T-helper 1 cell treated with Interleukin-12 subunit alpha and Interleukin-12 subunit beta and Interleukin-4 antibody, amounts not matched to agents 30 ng/mL and 1 ng/mL, for 36 hours (primary cell): ENCODE measurements around the gene F10. TPM values are rescaled to one million over a fixed set of nuclear protein-coding genes. Genes with fewer than 3 reads are reported as not detected.

Experiments used
- intact Hi-C: fragments of 100-400 bp; cut with micrococcal nuclease; formaldehyde crosslinking; loops from one replicate; pipeline ENCODE4 v1.15.1; 2024
- total RNA-seq: library from RNA; stranded (reverse); gene quantifications from 2 replicates; pipeline ENCODE4 v1.2.3, GENCODE V29; 2022

Gene F10
- total RNA-seq, 1 donor from 2014 or later = not detected

DNA sequence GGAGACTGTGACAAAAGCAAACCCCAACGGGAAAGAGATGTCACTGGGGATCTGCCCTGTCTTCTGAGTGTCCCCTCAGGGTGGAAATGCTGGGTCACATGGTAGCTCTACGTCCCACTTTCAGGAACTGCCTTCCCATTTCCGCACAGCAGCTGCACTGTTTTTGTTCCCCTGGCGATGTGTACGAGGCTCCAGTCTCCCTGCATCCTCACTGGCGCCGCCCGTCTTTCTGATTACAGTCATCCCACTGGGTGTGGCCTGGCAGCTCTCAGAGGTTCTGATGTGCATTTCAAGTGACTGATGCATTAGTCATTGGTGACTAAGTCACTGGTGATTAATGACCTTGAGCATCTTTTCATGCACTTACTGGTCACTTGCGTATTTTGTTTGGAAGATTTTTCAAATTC is 64.7 kb downstream of the F10 start:
- intact Hi-C loops = no loop called here

DNA sequence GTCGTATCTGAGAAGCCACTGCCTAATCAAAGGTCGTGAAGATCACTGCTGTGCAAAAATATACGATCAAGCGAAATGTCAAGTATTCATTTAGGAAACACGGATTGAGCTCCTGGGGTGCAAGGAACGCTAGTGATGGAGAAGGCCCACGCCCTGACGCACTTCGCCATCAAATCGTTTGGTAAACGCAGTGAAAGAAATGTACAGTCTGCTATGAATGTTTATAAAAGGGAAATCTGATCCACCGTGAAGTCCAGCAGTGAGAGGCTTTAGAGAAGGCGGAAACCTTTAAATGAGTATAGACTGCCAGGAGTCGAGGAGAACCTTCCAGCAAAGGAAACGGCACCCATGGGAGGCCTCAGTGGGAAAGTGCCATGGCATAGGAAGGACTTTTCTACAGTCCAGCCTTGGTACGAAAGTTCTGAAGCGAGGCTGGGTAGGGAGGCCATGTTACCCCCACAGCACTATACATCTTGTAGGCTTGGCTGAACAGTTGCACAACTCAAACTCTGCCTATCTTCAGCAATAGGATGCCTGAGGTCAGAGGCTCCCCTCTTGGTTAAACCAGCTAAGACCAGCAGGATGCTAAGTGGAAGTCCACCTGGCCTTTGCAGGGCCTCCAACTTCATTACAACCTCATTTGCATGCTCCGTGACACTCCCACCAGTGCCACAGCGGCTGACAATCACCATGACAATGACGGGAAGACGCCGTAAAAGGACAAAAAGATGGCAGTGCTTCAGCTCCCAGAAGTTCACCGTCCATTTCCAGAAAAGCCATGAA is 65.5 kb downstream of the F10 start:
- intact Hi-C loops = no loop called here

DNA sequence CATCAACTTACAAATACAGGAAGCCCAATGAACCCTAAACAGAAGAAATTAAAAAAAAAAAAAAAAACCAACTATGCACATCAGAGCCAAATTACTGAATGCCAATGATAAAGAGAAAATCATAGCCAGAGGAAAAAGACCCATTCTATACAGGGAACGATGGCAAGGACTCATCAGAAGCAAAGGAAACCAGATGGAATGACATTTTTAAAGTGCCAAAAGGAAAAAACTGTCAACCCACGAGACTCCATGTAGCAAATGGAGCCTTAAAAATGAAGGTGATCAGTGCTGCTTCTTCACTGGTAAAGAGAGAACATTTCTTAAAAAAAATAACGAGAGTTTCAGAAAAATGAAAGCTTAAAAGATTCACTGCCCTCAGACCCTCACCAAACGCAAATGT is 67.6 kb downstream of the F10 start:
- intact Hi-C loops = no loop called here

DNA sequence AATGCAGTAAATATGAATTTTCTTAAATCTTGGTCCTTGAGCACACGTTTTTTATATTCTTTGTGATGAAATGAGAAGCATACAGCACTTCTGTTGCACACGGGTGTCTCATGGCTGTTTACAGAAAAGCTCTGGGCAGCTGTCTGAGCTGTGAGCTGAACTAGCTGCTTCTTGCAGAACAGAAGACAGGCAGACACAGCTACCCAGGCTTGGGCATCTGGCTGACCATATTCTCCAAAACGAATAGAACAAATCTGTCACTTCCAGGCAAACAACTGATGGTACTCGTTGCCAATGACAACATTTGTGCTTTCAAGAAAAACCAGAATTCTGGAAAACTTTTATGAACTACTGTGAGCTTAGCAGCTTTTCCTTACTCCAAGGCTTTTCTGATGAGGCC is 69.7 kb downstream of the F10 start:
- intact Hi-C loops = no loop called here

DNA sequence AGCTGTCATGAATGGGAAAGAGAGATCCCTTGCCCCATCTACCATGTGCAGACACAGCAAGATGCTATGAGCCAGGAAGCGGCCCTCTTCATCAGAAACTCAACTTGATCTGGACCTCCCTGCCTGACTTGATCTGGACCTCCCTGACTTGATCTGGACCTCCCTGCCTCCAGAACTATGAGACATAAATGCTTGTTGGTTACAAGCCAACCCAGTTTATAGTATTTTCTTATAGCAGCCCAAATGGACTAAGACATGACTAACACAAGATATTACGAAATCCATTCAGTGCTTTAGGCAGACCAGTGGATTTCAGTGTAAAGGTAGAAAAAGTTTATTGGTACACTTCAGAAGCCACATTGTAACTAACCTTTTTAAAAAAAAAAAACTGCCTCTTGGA is 70.3 kb downstream of the F10 start:
- intact Hi-C loops = no loop called here

DNA sequence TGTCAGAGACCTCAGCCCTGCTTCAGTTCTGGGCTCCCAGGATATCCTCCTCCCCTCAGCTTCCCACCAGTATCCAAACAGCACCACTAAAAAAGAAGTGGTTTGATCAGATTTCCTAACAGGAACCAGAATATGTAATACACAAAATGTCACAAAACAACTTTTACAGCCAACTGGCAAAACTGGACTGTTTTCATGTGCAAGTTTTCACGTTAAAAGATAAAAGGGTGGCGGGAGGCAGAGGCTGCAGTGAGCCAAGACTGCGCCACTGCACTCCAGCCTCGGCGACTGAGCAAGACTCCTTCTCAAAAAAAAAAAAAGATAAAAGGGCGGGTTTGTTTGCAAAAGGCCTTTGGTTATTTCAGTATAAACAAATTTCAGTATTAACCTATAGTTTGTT is 72.8 kb downstream of the F10 start:
- intact Hi-C loops = no loop called here

DNA sequence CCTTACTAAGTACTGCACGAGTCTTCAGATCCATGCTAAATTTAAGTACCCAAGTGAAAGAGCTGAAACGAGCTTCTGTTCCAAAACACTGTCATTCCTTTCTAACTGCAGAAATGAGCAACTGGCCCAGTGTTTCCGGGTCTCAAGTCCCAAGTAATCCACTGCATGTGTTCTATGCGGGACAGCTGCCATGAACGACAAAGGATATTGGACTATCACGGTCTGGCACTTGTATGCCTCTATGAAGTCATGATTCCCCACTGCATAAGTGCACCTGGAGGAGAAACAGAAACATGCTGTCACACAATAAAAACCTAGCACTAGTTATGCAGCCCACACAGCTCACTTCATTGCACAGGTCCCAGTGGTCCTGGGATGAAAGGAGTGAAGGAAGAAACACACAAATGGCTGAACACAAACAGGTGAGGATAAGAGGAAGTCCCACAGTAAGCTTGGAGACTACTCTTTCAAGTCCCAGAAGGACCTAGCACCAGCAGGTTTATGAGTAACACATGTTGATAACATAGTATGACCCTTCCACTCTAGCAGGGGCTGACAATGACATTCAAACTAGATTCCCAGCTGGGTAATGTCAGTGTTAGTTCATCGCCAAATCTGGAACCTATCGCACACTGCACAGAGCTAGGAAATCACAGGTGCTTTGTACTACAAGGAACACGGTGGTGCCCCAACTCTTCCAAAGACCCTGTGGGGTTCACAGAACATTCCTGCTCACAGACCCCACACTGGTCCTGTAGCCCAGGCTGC is 74.6 kb downstream of the F10 start:
- intact Hi-C loops = no loop called here

Other genes with a start within 250 kb of the F10 start
- 0.56 and 0.61 TPM in 2 replicates for gene MCF2L, start 153.6 kb upstream of the F10 start, total RNA-seq
- gene F7, start 17.0 kb upstream of the F10 start, total RNA-seq = not detected in 2 replicates
- gene PROZ, start 35.8 kb downstream of the F10 start, total RNA-seq = 0.15 TPM in 1 of 2 replicates, not detected in the other
- gene PCID2, start 85.9 kb downstream of the F10 start, total RNA-seq = 62.7 and 71.4 TPM in 2 replicates
- gene CUL4A, start 86.8 kb downstream of the F10 start, total RNA-seq = 91.9 and 101 TPM in 2 replicates
- gene LAMP1, start 174.4 kb downstream of the F10 start, total RNA-seq = 90.7 and 97.6 TPM in 2 replicates
- gene GRTP1, start 241.3 kb downstream of the F10 start, total RNA-seq = not detected in 2 replicates